IMR-90 (cell line): Measurements from ENCODE around the gene BAIAP2L1. TPM values are rescaled to one million over a fixed set of nuclear protein-coding genes. Genes with fewer than 3 reads are reported as not detected.

Source experiments
- ATAC-seq: fragments of 200-7000 bp; cut with Tn5 transposase; 2 replicates; pipeline ENCODE4 v1.9.1; 2020; ENCODE audit warnings: low read depth, mild to moderate bottlenecking, moderate library complexity
- Bru-seq: library from RNA; stranded (reverse); fragments of 400-500 nt; gene quantifications from one replicate; lab custom pipeline; 2021; lab: Mats Ljungman, UMichigan
- BruChase-seq, 2 experiments: library from RNA; stranded (reverse); fragments of 400-500 nt; gene quantifications; one replicate each; lab custom pipeline; 2021; lab: Mats Ljungman, UMichigan
- BruUV-seq: library from RNA; stranded (reverse); fragments of 400-500 nt; replicated peaks from 2 replicates; lab custom pipeline; 2021; lab: Mats Ljungman, UMichigan
- CTCF ChIA-PET: fragments of 300-600 bp; formaldehyde crosslinking; extraction: SDS; loops from one replicate; lab custom pipeline; 2021; ENCODE audit warnings: antibody characterized with exemption; lab: Yijun Ruan, JAX
- POLR2A ChIA-PET: fragments of 300-600 bp; sonication (Branson Sonifier 250); formaldehyde crosslinking; loops from one replicate; lab custom pipeline; 2022; ENCODE audit warnings: antibody characterized with exemption; ENCODE audit not compliant: unreplicated experiment; lab: Charles Lee
- DNase-seq: peaks from one replicate; pipeline ENCODE4 v3.0.0; 2013
- H2AFZ ChIP-seq: replicated peaks from 2 replicates; pipeline ENCODE3; 2013; ENCODE audit warnings: low read length, mild to moderate bottlenecking; ENCODE audit not compliant: poor library complexity
- H2AK5ac ChIP-seq: 2 replicates; pipeline ENCODE4 v1.6.1; 2013; ENCODE audit warnings: low read depth, low read length, inconsistent platforms
- H2AK9ac ChIP-seq: replicated peaks from 2 replicates; pipeline ENCODE3; 2013; ENCODE audit warnings: mild to moderate bottlenecking, low read depth, low read length, moderate library complexity; ENCODE audit not compliant: poor library complexity
- H2BK120ac ChIP-seq: 2 replicates; pipeline ENCODE4 v1.6.1; 2013; ENCODE audit warnings: low read depth, low read length, inconsistent platforms
- H2BK15ac ChIP-seq: 3 replicates; pipeline ENCODE4 v1.6.1; 2013; ENCODE audit warnings: low read depth, low read length, inconsistent platforms
- H2BK20ac ChIP-seq: 2 replicates; pipeline ENCODE4 v1.6.1; 2013; ENCODE audit warnings: low read depth, mild to moderate bottlenecking, inconsistent platforms, low read length, moderate library complexity
- H2BK5ac ChIP-seq: 2 replicates; pipeline ENCODE4 v1.6.1; 2013; ENCODE audit warnings: mild to moderate bottlenecking, low read depth, low read length, inconsistent platforms; ENCODE audit not compliant: poor library complexity, severe bottlenecking
- H3K14ac ChIP-seq: replicated peaks from 2 replicates; pipeline ENCODE4 v1.6.1; 2013; ENCODE audit warnings: low read depth, low read length, inconsistent platforms
- H3K18ac ChIP-seq: 2 replicates; pipeline ENCODE4 v1.6.1; 2013; ENCODE audit warnings: low read depth, low read length, control low read depth
- H3K23ac ChIP-seq: 2 replicates; pipeline ENCODE4 v1.6.1; 2013; ENCODE audit warnings: low read depth, low read length, inconsistent platforms
- H3K27ac ChIP-seq: 2 replicates; pipeline ENCODE4 v1.5.1; 2013; ENCODE audit warnings: mild to moderate bottlenecking, control low read depth, low read length; ENCODE audit not compliant: insufficient read depth
- H3K27me3 ChIP-seq: 2 replicates; pipeline ENCODE4 v1.6.1; 2013; ENCODE audit warnings: low read length; ENCODE audit not compliant: control insufficient read depth, insufficient read depth
- H3K36me3 ChIP-seq: 2 replicates; pipeline ENCODE4 v1.6.1; 2013; ENCODE audit warnings: low read length, mixed read lengths; ENCODE audit not compliant: control insufficient read depth, insufficient read depth
- H3K4ac ChIP-seq: 2 replicates; pipeline ENCODE4 v1.6.1; 2013; ENCODE audit warnings: low read depth, low read length, inconsistent platforms
- H3K4me1 ChIP-seq: 2 replicates; pipeline ENCODE4 v1.6.1; 2013; ENCODE audit warnings: low read length, mixed read lengths; ENCODE audit not compliant: control insufficient read depth, insufficient read depth
- H3K4me2 ChIP-seq: 2 replicates; pipeline ENCODE4 v1.6.1; 2013; ENCODE audit warnings: low read depth, mild to moderate bottlenecking, control low read depth, low read length, moderate library complexity
- H3K4me3 ChIP-seq: 2 replicates; pipeline ENCODE4 v1.5.1; 2013; ENCODE audit warnings: low read depth, mild to moderate bottlenecking, control low read depth, low read length, moderate library complexity; ENCODE audit not compliant: insufficient read depth
- H3K56ac ChIP-seq: 2 replicates; pipeline ENCODE4 v1.6.1; 2013; ENCODE audit warnings: low read length, inconsistent platforms; ENCODE audit not compliant: insufficient read depth; ENCODE audit errors: extremely low read depth
- H3K79me1 ChIP-seq, 2 experiments: 2 replicates each; pipeline ENCODE4 v1.6.1; 2013; ENCODE audit warnings: low read length in 2 of 2, inconsistent platforms in 1 of 2, low read depth in 1 of 2
- H3K9ac ChIP-seq: 2 replicates; pipeline ENCODE4 v1.6.1; 2013; ENCODE audit warnings: low read depth, low read length, control low read depth
- H3K9me1 ChIP-seq: 2 replicates; pipeline ENCODE4 v1.6.1; 2013; ENCODE audit warnings: low read length, inconsistent platforms; ENCODE audit not compliant: insufficient read depth
- H3K9me3 ChIP-seq: 2 replicates; pipeline ENCODE4 v1.6.1; 2013; ENCODE audit warnings: low read length; ENCODE audit not compliant: control insufficient read depth, insufficient read depth
- H4K20me1 ChIP-seq: 2 replicates; pipeline ENCODE4 v1.6.1; 2013; ENCODE audit warnings: low read length, inconsistent platforms; ENCODE audit not compliant: insufficient read depth
- H4K5ac ChIP-seq: 2 replicates; pipeline ENCODE4 v1.6.1; 2013; ENCODE audit warnings: mild to moderate bottlenecking, low read depth, low read length, control low read depth
- H4K8ac ChIP-seq, 2 experiments: 2 replicates each; pipeline ENCODE4 v1.6.1; 2013; ENCODE audit warnings: low read depth in 2 of 2, low read length in 2 of 2, control low read depth in 1 of 2, inconsistent platforms in 1 of 2
- H4K91ac ChIP-seq: 2 replicates; pipeline ENCODE4 v1.6.1; 2013; ENCODE audit warnings: low read depth, low read length, inconsistent platforms; ENCODE audit not compliant: insufficient read depth
- BHLHE40 ChIP-seq: fragments of 150-350 bp; IDR thresholded peaks from 2 replicates; pipeline ENCODE4 v1.6.1; 2016; ENCODE audit warnings: mild to moderate bottlenecking, low read depth, low read length
- CEBPB ChIP-seq: IDR thresholded peaks from 2 replicates; pipeline ENCODE4 v1.6.1; 2012; ENCODE audit warnings: low read depth, low read length, improper control_type of control experiment
- CTCF ChIP-seq: conservative IDR thresholded peaks from 2 replicates; pipeline ENCODE4 v1.5.1; 2012; ENCODE audit warnings: mild to moderate bottlenecking, low read depth, low read length, improper control_type of control experiment
- MAFK ChIP-seq: IDR thresholded peaks from 2 replicates; pipeline ENCODE4 v1.6.1; 2012; ENCODE audit warnings: low read depth, low read length, improper control_type of control experiment
- MAZ ChIP-seq: IDR thresholded peaks from 2 replicates; pipeline ENCODE4 v1.6.1; 2012; ENCODE audit warnings: low read depth, mild to moderate bottlenecking, low read length, improper control_type of control experiment, moderate library complexity, borderline replicate concordance
- MXI1 ChIP-seq: IDR thresholded peaks from 2 replicates; pipeline ENCODE4 v1.6.1; 2012; ENCODE audit warnings: low read depth, mild to moderate bottlenecking, low read length, moderate library complexity, borderline replicate concordance
- POLR2A ChIP-seq: IDR thresholded peaks from 2 replicates; pipeline ENCODE4 v1.6.1; 2012; ENCODE audit warnings: mild to moderate bottlenecking, low read depth, low read length
- RAD21 ChIP-seq: IDR thresholded peaks from 2 replicates; pipeline ENCODE4 v1.6.1; 2012; ENCODE audit warnings: low read length, improper control_type of control experiment
- RFX5 ChIP-seq: IDR thresholded peaks from 2 replicates; pipeline ENCODE4 v1.8.0; 2012; ENCODE audit warnings: low read depth, mild to moderate bottlenecking, low read length, moderate library complexity
- SMC3 ChIP-seq: fragments of 150-350 bp; IDR thresholded peaks from 2 replicates; pipeline ENCODE4 v1.6.1; 2016; ENCODE audit warnings: low read depth, mild to moderate bottlenecking, antibody characterized with exemption, low read length, moderate library complexity
- WGBS, 2 experiments: methylation state at CpG; one replicate each; pipeline versions ENCODE4 v1.1.5 to v1.1.7; 2013; ENCODE audit warnings: missing lambda C conversion rate in 2 of 2; ENCODE audit not compliant: insufficient read length in 1 of 2; ENCODE audit errors: extremely low coverage in 2 of 2; 5-methylcytosine and 5-hydroxymethylcytosine counted together
- dilution Hi-C: fragments of 300-500 bp; cut with HindIII; formaldehyde crosslinking; loops from one replicate; pipeline ENCODE4 v1.14.3; 2018; ENCODE audit warnings: low sequenced_read_pairs; ENCODE audit not compliant: unreplicated experiment
- in situ Hi-C: fragments of 300-500 bp; cut with MboI; formaldehyde crosslinking; loops from 3 replicates; pipeline ENCODE4 v1.14.3; 2019; ENCODE audit warnings: low sequenced_read_pairs, inconsistent platforms, mixed read lengths
- intact Hi-C: fragments of 100-400 bp; cut with micrococcal nuclease; formaldehyde crosslinking; loops from 2 replicates; pipeline ENCODE4 v1.10.0; 2022
- long read RNA-seq: library from polyadenylated mRNA; unstranded; transcript quantifications from one replicate; pipeline ENCODE4 v2.0.0, GENCODE V29; 2021; ENCODE audit not compliant: unreplicated experiment
- polyA plus RNA-seq, 3 experiments: library from polyadenylated mRNA; depleted of rRNA; stranded (reverse); fragments of >200 nt; gene quantifications; 2 replicates each; pipeline ENCODE4 v1.2.3, GENCODE V29; 2012; ENCODE audit warnings: low replicate concordance in 1 of 3
- total RNA-seq: library from RNA; depleted of rRNA; stranded (reverse); fragments of >200 nt; gene quantifications from 2 replicates; pipeline ENCODE4 v1.2.3, GENCODE V29; 2012; rRNA removed

Gene BAIAP2L1, protein sequence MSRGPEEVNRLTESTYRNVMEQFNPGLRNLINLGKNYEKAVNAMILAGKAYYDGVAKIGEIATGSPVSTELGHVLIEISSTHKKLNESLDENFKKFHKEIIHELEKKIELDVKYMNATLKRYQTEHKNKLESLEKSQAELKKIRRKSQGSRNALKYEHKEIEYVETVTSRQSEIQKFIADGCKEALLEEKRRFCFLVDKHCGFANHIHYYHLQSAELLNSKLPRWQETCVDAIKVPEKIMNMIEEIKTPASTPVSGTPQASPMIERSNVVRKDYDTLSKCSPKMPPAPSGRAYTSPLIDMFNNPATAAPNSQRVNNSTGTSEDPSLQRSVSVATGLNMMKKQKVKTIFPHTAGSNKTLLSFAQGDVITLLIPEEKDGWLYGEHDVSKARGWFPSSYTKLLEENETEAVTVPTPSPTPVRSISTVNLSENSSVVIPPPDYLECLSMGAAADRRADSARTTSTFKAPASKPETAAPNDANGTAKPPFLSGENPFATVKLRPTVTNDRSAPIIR
- total RNA-seq (2.2 TPM in 2 replicates), polyA plus RNA-seq (2012; rRNA removed) (5.8 and 6.0 TPM in 2 replicates), Bru-seq, nascent RNA (percentile 50 among the genes with signal in this experiment), BruChase-seq, experiment 1, labeled RNA remaining after a 6-hour chase (percentile 48 among the genes with signal in this experiment), BruChase-seq, experiment 2, labeled RNA remaining after a 2-hour chase (percentile 42 among the genes with signal in this experiment)
- 4.7 and 5.4 TPM in 2 replicates for polyA plus RNA-seq (2012; cell fraction: cytosol; rRNA removed)
- polyA plus RNA-seq (2012; cell fraction: nucleus; rRNA removed; ENCODE audit: low replicate concordance) = 6.3 and 8.4 TPM in 2 replicates
- long read RNA-seq, partial matches to known transcripts = 2 of 4 reads
- long read RNA-seq, other reads (novel, unspliced or antisense) = 0 of 4 reads

DNA sequence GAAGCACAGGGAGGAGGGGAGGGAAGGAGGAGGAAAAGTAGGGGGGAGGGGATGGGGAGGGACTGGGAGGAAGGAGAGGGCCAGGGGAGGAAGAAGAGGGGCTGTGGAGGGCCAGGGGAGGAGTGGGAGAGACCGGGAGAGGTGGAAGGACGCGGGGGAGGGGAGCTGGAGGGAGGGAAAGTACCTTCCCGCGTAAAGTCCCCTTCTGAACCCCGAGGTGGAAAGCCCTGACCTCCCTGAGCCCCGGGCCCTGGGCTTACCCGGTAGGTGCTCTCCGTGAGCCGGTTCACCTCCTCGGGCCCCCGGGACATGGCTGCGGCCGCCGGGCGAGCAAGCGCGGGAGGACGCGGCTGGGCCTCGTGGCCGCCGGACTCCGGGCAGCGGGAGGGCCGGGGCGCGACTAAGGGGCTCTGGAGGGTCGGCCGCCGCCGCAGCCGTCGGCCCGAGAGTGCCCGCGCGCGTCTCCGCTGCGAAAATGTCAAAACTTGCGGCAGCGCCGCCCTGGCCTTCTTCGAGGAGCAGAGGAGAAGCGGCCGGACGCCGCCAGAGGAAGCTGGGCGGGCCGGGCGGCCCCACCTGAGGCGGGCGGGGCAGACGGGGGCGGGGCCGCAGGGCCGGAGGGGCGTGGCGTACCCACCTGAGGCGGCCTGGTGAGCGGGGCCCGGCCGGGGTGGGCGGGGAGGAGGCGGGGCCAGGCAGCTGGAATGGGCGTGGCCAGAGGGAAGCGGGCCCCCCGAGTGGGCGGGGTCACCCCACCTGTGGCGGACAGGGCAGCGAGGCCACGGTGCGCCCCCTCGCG is at the start of gene BAIAP2L1:
Gene BAIAP2L1, minus strand, starts transcription at position 549 of the 799 bp plus-strand sequence. Its CDS starts 238 bp downstream, at position 311.
- H2BK15ac ChIP-seq = peak within 1 kb of the TSS; percentile 91; the same call in 2 of the 3 replicates
- no peaks in the 10 kb centered on the region for H3K9me3 ChIP-seq
- ATAC-seq = peak; percentile 82
- dilution Hi-C loops = no loop called here
- peak within 1 kb of the TSS; percentile 78; the same call in 1 of the 2 replicates for H2AK5ac ChIP-seq
- no TSS peak for BruUV-seq
- peaks cover 9% of the 10 kb centered on the region for H3K4me1 ChIP-seq
- H4K91ac ChIP-seq = peak within 1 kb of the TSS; percentile 88
- H3K23ac ChIP-seq = peak within 1 kb of the TSS; percentile 95
- H4K20me1 ChIP-seq = no peaks in the 10 kb centered on the region
- WGBS, 2 experiments = 1% methylated on average over 11 of the region's 76 CpGs; no CpG with 5 or more reads in 1 of the 2 experiments
- H3K4me3 ChIP-seq = peak within 1 kb of the TSS; percentile 95
- H2AK9ac ChIP-seq = peak within 1 kb of the TSS; percentile 87
- peak; percentile 49 for DNase-seq
- peak within 1 kb of the TSS; percentile 86 for H2BK120ac ChIP-seq
- peak within 1 kb of the TSS; percentile 88 to 90 for H4K8ac ChIP-seq
- peak within 1 kb of the TSS; percentile 94 for H2AFZ ChIP-seq
- peak within 1 kb of the TSS; percentile 94 for H3K4ac ChIP-seq
- intact Hi-C loops = no loop called here
- peak within 1 kb of the TSS; percentile 70; the same call in 1 of the 2 replicates for H3K56ac ChIP-seq
- H3K18ac ChIP-seq = peak within 1 kb of the TSS; percentile 98
- peak within 1 kb of the TSS; percentile 82 for H2BK5ac ChIP-seq
- H3K27me3 ChIP-seq = no peaks in the 10 kb centered on the region; the same call in 1 of the 2 replicates
- no peaks in the 10 kb centered on the region for H3K36me3 ChIP-seq
- ChIA-PET POLR2A (no interaction called here), CTCF (interaction anchor here (0.6 to 1.7 kb wide), 5 partner anchors 10 to 436 kb away, joined by 3 to 4 read pairs (median 3); no protein-coding TSS in a partner anchor)
- H3K14ac ChIP-seq = peak within 1 kb of the TSS; percentile 72
- no peaks in the 10 kb centered on the region; the same call in 1 of the 2 replicates for H3K9me1 ChIP-seq
- in situ Hi-C loops = no loop called here
- H3K27ac ChIP-seq = peak within 1 kb of the TSS; percentile 92
- H3K4me2 ChIP-seq = peak within 1 kb of the TSS; percentile 98
- peak within 1 kb of the TSS; percentile 93 for H2BK20ac ChIP-seq
- H4K5ac ChIP-seq = peak within 1 kb of the TSS; percentile 95
- H3K9ac ChIP-seq = peak within 1 kb of the TSS; percentile 88
- H3K79me1 ChIP-seq = peaks cover 6 to 25% of the 10 kb centered on the region in 2 experiments; a peak in 2 of 4 replicates
- peak; percentile 59 for TF ChIP-seq SMC3
- peak; percentile 63 for TF ChIP-seq RAD21
- no peak for TF ChIP-seq BHLHE40
- TF ChIP-seq CTCF = peak; percentile 63
- TF ChIP-seq MAFK = no peak
- peak; percentile 51; the same call in 1 of the 2 replicates for TF ChIP-seq MAZ
- TF ChIP-seq CEBPB = no peak
- no peak for TF ChIP-seq RFX5
- TF ChIP-seq POLR2A = no peak
- 0 out of 2 replicates have a peak, but pooled peaks have one; percentile 27 for TF ChIP-seq MXI1
